SKM-1 (cell line): ENCODE measurements around the gene ZBTB7B.

ENCODE experiments used
- DNase-seq: peaks from one replicate; lab custom pipeline; 2025; ENCODE audit not compliant: unreplicated experiment; lab: John Stamatoyannopoulos, UW

Gene ZBTB7B

GRCh38 chr1:155015527-155016230, 13.1 kb downstream of the ZBTB7B start:
- DNase-seq = no peak

- no peak for DNase-seq
Observed at GRCh38 chr1:155016231-155016831, 13.7 kb downstream of the ZBTB7B start.

- peak; percentile 85 for DNase-seq
Observed at GRCh38 chr1:155017041-155017945, 14.7 kb downstream of the ZBTB7B start.

GRCh38 chr1:155017946-155018316, 15.3 kb downstream of the ZBTB7B start:
- no peak for DNase-seq

- DNase-seq = no peak
Observed at GRCh38 chr1:155018617-155019348, 16.2 kb downstream of the ZBTB7B start.

- no peak for DNase-seq
Observed at GRCh38 chr1:155019377-155020245, 17.0 kb downstream of the ZBTB7B start.

GRCh38 chr1:155022136-155022926, 19.7 kb downstream of the ZBTB7B start:
- DNase-seq = no peak

- peak; percentile 46 for DNase-seq
Observed at GRCh38 chr1:155022927-155023236, 20.3 kb downstream of the ZBTB7B start.

- no peak for DNase-seq
Observed at GRCh38 chr1:155023627-155024026, 21.0 kb downstream of the ZBTB7B start.

GRCh38 chr1:155024315-155024714, 21.7 kb downstream of the ZBTB7B start:
- DNase-seq = no peak

- no peak for DNase-seq
Observed at GRCh38 chr1:155026154-155026553, 23.6 kb downstream of the ZBTB7B start.

GRCh38 chr1:155026588-155026987, 24.0 kb downstream of the ZBTB7B start:
- DNase-seq = no peak

- no peak for DNase-seq
Observed at GRCh38 chr1:155029513-155030242, 27.1 kb downstream of the ZBTB7B start.

GRCh38 chr1:155030243-155030795, 27.7 kb downstream of the ZBTB7B start:
- no peak for DNase-seq

GRCh38 chr1:155030899-155031298, 28.3 kb downstream of the ZBTB7B start:
- DNase-seq = no peak

- DNase-seq = no peak
Observed at GRCh38 chr1:155032886-155033285, 30.3 kb downstream of the ZBTB7B start.

GRCh38 chr1:155033524-155033923, 30.9 kb downstream of the ZBTB7B start, which contains the start of the genes DCST1 and DCST2:
Gene DCST1 (plus strand): TSS chr1:155033824. CDS start chr1:155034037, 213 bp downstream.
Gene DCST2 (minus strand): TSS chr1:155033781. CDS start chr1:155033701, 80 bp downstream.
- no peak for DNase-seq
